ENCODE results near the gene HS6ST1.

DNA sequence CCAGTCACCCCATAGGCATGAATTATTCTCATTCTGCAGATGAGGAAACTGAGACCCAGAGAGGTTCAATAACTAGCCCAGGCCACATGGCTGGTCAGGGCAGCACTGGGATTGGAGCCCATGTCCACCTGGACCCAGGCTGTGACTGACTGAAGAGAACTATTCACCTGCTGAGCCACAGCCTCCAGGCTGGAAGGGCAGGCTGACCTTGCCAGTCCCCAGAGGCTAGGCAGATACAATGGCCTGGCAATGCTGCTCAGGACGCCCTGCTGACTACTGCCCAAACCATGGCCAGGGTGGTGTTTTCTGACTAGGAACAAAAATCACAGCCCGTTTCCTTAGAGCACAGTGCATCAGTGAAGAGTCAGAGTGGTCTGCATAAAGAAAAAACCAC lies 36.8 kb downstream of the HS6ST1 start:
- TF ChIP-seq POLR2A (IDR thresholded peaks at IDR 0.05): no peak
- TF ChIP-seq, protein P1, sequence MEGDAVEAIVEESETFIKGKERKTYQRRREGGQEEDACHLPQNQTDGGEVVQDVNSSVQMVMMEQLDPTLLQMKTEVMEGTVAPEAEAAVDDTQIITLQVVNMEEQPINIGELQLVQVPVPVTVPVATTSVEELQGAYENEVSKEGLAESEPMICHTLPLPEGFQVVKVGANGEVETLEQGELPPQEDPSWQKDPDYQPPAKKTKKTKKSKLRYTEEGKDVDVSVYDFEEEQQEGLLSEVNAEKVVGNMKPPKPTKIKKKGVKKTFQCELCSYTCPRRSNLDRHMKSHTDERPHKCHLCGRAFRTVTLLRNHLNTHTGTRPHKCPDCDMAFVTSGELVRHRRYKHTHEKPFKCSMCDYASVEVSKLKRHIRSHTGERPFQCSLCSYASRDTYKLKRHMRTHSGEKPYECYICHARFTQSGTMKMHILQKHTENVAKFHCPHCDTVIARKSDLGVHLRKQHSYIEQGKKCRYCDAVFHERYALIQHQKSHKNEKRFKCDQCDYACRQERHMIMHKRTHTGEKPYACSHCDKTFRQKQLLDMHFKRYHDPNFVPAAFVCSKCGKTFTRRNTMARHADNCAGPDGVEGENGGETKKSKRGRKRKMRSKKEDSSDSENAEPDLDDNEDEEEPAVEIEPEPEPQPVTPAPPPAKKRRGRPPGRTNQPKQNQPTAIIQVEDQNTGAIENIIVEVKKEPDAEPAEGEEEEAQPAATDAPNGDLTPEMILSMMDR (IDR thresholded peaks at IDR 0.05): no peak
